Hematopoietic multipotent progenitor cell treated with erythropoietin and hydrocortisone succinate and interleukin-3 and kit ligand, for 17 days (in vitro differentiated cells): ENCODE results near the gene DNMBP.
"Not testable (repeated sequence)": the region's sequence is repeated elsewhere in the genome, so short reads cannot be mapped to it uniquely, and the experiment has no call there.

Experiments
- DNase-seq: peaks from one replicate; pipeline ENCODE4 v3.0.0-alpha.2; 2015; ENCODE audit warnings: low spot score

The DNMBP gene

GRCh38 chr10:99984211-99985034, 25.3 kb downstream of the DNMBP start:
- DNase-seq, result no peak

- DNase-seq, result no peak
Observed at GRCh38 chr10:99983280-99983988, 26.3 kb downstream of the DNMBP start.

GRCh38 chr10:99982728-99983127, 27.0 kb downstream of the DNMBP start:
- no peak for DNase-seq

GRCh38 chr10:99981581-99982199, 28.1 kb downstream of the DNMBP start:
- DNase-seq, result no peak

GRCh38 chr10:99979066-99979685, 30.6 kb downstream of the DNMBP start:
- no peak for DNase-seq

- DNase-seq, result no peak
Observed at GRCh38 chr10:99977916-99978315, 31.8 kb downstream of the DNMBP start.

- no peak for DNase-seq
Observed at GRCh38 chr10:99976886-99977665, 32.7 kb downstream of the DNMBP start.

GRCh38 chr10:99975942-99976809, 33.6 kb downstream of the DNMBP start:
- no peak for DNase-seq

- DNase-seq, result no peak
Observed at GRCh38 chr10:99975106-99975829, 34.5 kb downstream of the DNMBP start.

GRCh38 chr10:99973190-99973589, 36.6 kb downstream of the DNMBP start:
- no peak for DNase-seq

- no peak for DNase-seq
Observed at GRCh38 chr10:99967961-99968360, 41.8 kb downstream of the DNMBP start.

- DNase-seq, result no peak
Observed at GRCh38 chr10:99966306-99966705, 43.4 kb downstream of the DNMBP start.

- no peak for DNase-seq
Observed at GRCh38 chr10:99965700-99966099, 44.0 kb downstream of the DNMBP start.

- no peak for DNase-seq
Observed at GRCh38 chr10:99964791-99965190, 45.0 kb downstream of the DNMBP start.

- not testable (repeated sequence) for DNase-seq
Observed at GRCh38 chr10:99963467-99964165, 46.1 kb downstream of the DNMBP start.

GRCh38 chr10:99958806-99959205, 50.9 kb downstream of the DNMBP start:
- DNase-seq, result no peak

- DNase-seq, result no peak
Observed at GRCh38 chr10:99958302-99958701, 51.4 kb downstream of the DNMBP start.

- not testable (repeated sequence) for DNase-seq
Observed at GRCh38 chr10:99953510-99953909, 56.2 kb downstream of the DNMBP start.

- no peak for DNase-seq
Observed at GRCh38 chr10:99952799-99953198, 56.9 kb downstream of the DNMBP start.
